Measurements from ENCODE around the gene VPS35. TPM values are rescaled to one million over a fixed set of nuclear protein-coding genes. Genes with fewer than 3 reads are reported as not detected.
"Not testable (repeated sequence)": the region's sequence is repeated elsewhere in the genome, so short reads cannot be mapped to it uniquely, and the experiment has no call there.

Gene VPS35
- total RNA-seq, 3 donors from 2014 or later (not counting 1 experiment from before 2014, with no cell fraction given), result 32.8 to 44.1 (median 43.7) TPM

- H3K4me1 ChIP-seq (ENCODE audit: control insufficient read depth, insufficient read depth, low read length), result no peaks in the 10 kb centered on the region
- Mint-ChIP-seq H3K4me3 (no peak overlapping the region), H3K36me3 (no peaks in the 10 kb centered on the region), H3K9me3 (no peaks in the 10 kb centered on the region), H3K4me1 (no peaks in the 10 kb centered on the region), H3K27me3 (ENCODE audit: low read depth in 2 of 2) (no peaks in the 10 kb centered on the region), H3K27ac (no peak overlapping the region)
- no peaks in the 10 kb centered on the region for H3K9me3 ChIP-seq (ENCODE audit: control insufficient read depth, insufficient read depth, low read length)
- 94% methylated on average over 5 of the region's 5 CpGs for WGBS (ENCODE audit: insufficient coverage)
- ATAC-seq (no peak), DNase-seq (no peak)
- H3K27ac ChIP-seq (ENCODE audit: low read length), result no peak overlapping the region
- intact Hi-C loops (cut with micrococcal nuclease), result no loop called here
- H3K36me3 ChIP-seq (ENCODE audit: control insufficient read depth, insufficient read depth, low read length), result no peaks in the 10 kb centered on the region
- no peaks in the 10 kb centered on the region for H3K27me3 ChIP-seq (ENCODE audit: control insufficient read depth, insufficient read depth, low read length)
- no peak for TF ChIP-seq CTCF (IDR thresholded peaks at IDR 0.05)
- no peak overlapping the region for H3K4me3 ChIP-seq (ENCODE audit: low read length)
Observed at GRCh38 chr16:46627746-46628145, 61.2 kb downstream of the VPS35 start.

DNA sequence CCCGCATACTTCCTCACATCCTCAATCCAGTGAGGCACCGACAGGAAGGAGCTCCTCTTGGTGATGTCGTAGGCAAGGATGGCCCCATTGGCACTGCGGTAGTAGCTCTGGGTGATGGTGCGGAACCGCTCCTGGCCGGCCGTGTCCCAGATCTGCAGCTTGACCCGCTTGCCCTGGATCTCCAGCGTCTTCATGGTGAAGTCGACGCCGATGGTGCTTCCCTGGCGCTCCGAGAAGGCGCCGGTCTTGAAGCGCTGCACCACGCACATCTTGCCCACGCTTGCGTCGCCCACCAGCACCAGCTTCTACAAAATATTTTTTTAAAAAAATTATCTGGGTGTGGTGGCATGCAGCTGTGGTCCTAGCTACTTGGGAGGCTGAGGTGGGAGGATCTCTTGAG, 62.3 kb downstream of the VPS35 start:
- DNase-seq; H3K4me1 ChIP-seq (ENCODE audit: control insufficient read depth, insufficient read depth, low read length); H3K27ac Mint-ChIP-seq; H3K9me3 Mint-ChIP-seq; H3K27me3 ChIP-seq (ENCODE audit: control insufficient read depth, insufficient read depth, low read length); H3K36me3 ChIP-seq (ENCODE audit: control insufficient read depth, insufficient read depth, low read length); H3K4me3 ChIP-seq (ENCODE audit: low read length); intact Hi-C loops (cut with micrococcal nuclease); H3K9me3 ChIP-seq (ENCODE audit: control insufficient read depth, insufficient read depth, low read length); H3K36me3 Mint-ChIP-seq; H3K27ac ChIP-seq (ENCODE audit: low read length); H3K4me3 Mint-ChIP-seq; H3K4me1 Mint-ChIP-seq; H3K27me3 Mint-ChIP-seq (ENCODE audit: low read depth in 2 of 2); ATAC-seq: not testable (repeated sequence)
- WGBS (ENCODE audit: insufficient coverage), result 97% methylated on average over 19 of the region's 22 CpGs

- H3K27me3 ChIP-seq (ENCODE audit: control insufficient read depth, insufficient read depth, low read length); DNase-seq; H3K27me3 Mint-ChIP-seq (ENCODE audit: low read depth in 2 of 2); ATAC-seq; H3K27ac ChIP-seq (ENCODE audit: low read length); H3K4me3 ChIP-seq (ENCODE audit: low read length); H3K9me3 ChIP-seq (ENCODE audit: control insufficient read depth, insufficient read depth, low read length); H3K4me1 ChIP-seq (ENCODE audit: control insufficient read depth, insufficient read depth, low read length); H3K4me3 Mint-ChIP-seq; H3K27ac Mint-ChIP-seq; H3K9me3 Mint-ChIP-seq; H3K36me3 Mint-ChIP-seq; H3K36me3 ChIP-seq (ENCODE audit: control insufficient read depth, insufficient read depth, low read length); intact Hi-C loops (cut with micrococcal nuclease): not testable (repeated sequence)
- WGBS (ENCODE audit: insufficient coverage), result 89% methylated on average over 5 of the region's 6 CpGs
- peaks cover 18 to 19% of the 10 kb centered on the region in 2 donors for H3K4me1 Mint-ChIP-seq
Observed at GRCh38 chr16:46624862-46625261, 64.1 kb downstream of the VPS35 start.

DNA sequence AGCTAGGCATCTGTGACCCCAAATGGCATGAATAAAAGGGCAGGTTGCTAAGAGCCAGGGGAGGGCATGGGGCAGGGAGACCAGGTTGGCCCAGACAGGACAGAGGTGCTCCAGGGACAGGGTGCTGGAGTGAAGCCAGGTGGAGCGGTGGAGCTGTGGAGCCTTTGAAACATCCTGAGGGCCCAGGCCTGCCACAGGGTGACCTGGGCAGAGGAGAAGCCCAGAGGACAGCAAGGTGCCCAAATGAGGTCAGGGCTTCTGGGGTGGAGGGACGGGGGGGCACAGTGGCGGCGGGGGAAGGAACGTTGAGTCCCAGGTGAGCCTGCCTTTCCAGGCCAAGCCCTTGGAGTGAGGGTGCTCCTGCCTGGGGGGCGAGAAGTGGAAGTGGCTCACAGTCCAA, 65.3 kb downstream of the VPS35 start:
- H3K4me1 ChIP-seq (ENCODE audit: control insufficient read depth, insufficient read depth, low read length); intact Hi-C loops (cut with micrococcal nuclease); H3K27ac ChIP-seq (ENCODE audit: low read length); H3K4me3 Mint-ChIP-seq; H3K27ac Mint-ChIP-seq; H3K9me3 Mint-ChIP-seq; DNase-seq; H3K27me3 ChIP-seq (ENCODE audit: control insufficient read depth, insufficient read depth, low read length); H3K36me3 ChIP-seq (ENCODE audit: control insufficient read depth, insufficient read depth, low read length); H3K27me3 Mint-ChIP-seq (ENCODE audit: low read depth in 2 of 2); H3K9me3 ChIP-seq (ENCODE audit: control insufficient read depth, insufficient read depth, low read length); H3K36me3 Mint-ChIP-seq; ATAC-seq; H3K4me3 ChIP-seq (ENCODE audit: low read length): not testable (repeated sequence)
- WGBS (ENCODE audit: insufficient coverage), result 97% methylated on average over 3 of the region's 6 CpGs
- peaks cover 18 to 19% of the 10 kb centered on the region in 2 donors for H3K4me1 Mint-ChIP-seq

DNA sequence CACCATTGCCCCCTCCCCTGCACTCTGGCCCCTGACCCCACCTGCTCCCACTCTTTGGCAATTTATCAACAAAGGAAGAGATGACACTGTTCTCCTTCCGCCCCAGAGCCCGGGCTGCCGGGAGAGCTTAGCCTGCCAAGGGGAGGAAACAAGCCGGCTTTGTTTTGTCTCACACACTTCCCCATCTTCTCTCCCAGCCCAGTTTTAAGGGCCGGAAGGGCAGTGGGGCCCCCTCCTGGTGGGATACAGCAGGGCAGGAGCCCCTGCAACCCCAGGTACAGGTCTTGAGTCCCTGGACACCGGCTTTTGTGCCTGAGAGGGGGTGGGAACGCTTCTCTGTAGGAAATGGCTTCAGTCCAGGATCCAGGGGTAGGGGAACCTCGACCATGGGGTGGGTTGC, 65.7 kb downstream of the VPS35 start:
- DNase-seq; H3K27ac ChIP-seq (ENCODE audit: low read length); H3K9me3 ChIP-seq (ENCODE audit: control insufficient read depth, insufficient read depth, low read length); H3K36me3 ChIP-seq (ENCODE audit: control insufficient read depth, insufficient read depth, low read length); H3K27me3 Mint-ChIP-seq (ENCODE audit: low read depth in 2 of 2); H3K4me3 Mint-ChIP-seq; intact Hi-C loops (cut with micrococcal nuclease); H3K4me1 ChIP-seq (ENCODE audit: control insufficient read depth, insufficient read depth, low read length); H3K27ac Mint-ChIP-seq; H3K27me3 ChIP-seq (ENCODE audit: control insufficient read depth, insufficient read depth, low read length); H3K36me3 Mint-ChIP-seq; H3K9me3 Mint-ChIP-seq; H3K4me3 ChIP-seq (ENCODE audit: low read length): not testable (repeated sequence)
- ATAC-seq, result peak; percentile 32 to 52 (median 33)
- H3K4me1 Mint-ChIP-seq, result peaks cover 18 to 19% of the 10 kb centered on the region in 2 donors
- no CpG with 5 or more reads among the region's 8 CpGs for WGBS (ENCODE audit: insufficient coverage)

Data from natural killer cell (primary cell).